ENCODE results near the gene IL1A.

- TF ChIP-seq, protein P1, sequence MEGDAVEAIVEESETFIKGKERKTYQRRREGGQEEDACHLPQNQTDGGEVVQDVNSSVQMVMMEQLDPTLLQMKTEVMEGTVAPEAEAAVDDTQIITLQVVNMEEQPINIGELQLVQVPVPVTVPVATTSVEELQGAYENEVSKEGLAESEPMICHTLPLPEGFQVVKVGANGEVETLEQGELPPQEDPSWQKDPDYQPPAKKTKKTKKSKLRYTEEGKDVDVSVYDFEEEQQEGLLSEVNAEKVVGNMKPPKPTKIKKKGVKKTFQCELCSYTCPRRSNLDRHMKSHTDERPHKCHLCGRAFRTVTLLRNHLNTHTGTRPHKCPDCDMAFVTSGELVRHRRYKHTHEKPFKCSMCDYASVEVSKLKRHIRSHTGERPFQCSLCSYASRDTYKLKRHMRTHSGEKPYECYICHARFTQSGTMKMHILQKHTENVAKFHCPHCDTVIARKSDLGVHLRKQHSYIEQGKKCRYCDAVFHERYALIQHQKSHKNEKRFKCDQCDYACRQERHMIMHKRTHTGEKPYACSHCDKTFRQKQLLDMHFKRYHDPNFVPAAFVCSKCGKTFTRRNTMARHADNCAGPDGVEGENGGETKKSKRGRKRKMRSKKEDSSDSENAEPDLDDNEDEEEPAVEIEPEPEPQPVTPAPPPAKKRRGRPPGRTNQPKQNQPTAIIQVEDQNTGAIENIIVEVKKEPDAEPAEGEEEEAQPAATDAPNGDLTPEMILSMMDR (IDR thresholded peaks at IDR 0.05 in 8 of 11, conservative IDR thresholded peaks at IDR 0.05 in 3 of 11), result no peak
- TF ChIP-seq POLR2A (IDR thresholded peaks at IDR 0.05), result no peak
These were observed 47.2 kb upstream of the IL1A start for GRCh38 chr2:112831513-112831845.
